Heart right ventricle (tissue), 16 donors: ENCODE data around the gene SACM1L. TPM values are rescaled to one million over a fixed set of nuclear protein-coding genes. Genes with fewer than 3 reads are reported as not detected.
"Not testable (repeated sequence)": the region's sequence is repeated elsewhere in the genome, so short reads cannot be mapped to it uniquely, and the experiment has no call there.

ENCODE experiments used
- ATAC-seq, 8 donors: fragments of 200-7000 bp; cut with Tn5 transposase; one replicate each; pipeline ENCODE4 v1.9.1; 2020; ENCODE audit warnings: mild to moderate bottlenecking in 8 of 8, moderate library complexity in 8 of 8, moderate number of reproducible peaks in 1 of 8
- DNase-seq, 2 donors: peaks; one replicate each; pipeline ENCODE4 v3.0.0-alpha.2; 2020
- H3K27ac ChIP-seq, 10 donors: fragments of 200-600 bp; sonication (generic) in 2 of 10; one replicate each; pipeline versions ENCODE4 v1.5.0 to v1.8.0; 2020 to 2022; ENCODE audit warnings: mild to moderate bottlenecking in 3 of 10
- H3K27me3 ChIP-seq, 7 donors: fragments of 200-600 bp; one replicate each; pipeline ENCODE4 v1.8.0; 2021 to 2022; ENCODE audit warnings: mild to moderate bottlenecking in 2 of 7
- H3K36me3 ChIP-seq, 9 donors: fragments of 200-600 bp; sonication (generic) in 1 of 9; one replicate each; pipeline versions ENCODE4 v1.5.0 to v1.8.0; 2020 to 2022; ENCODE audit warnings: mild to moderate bottlenecking in 2 of 9
- H3K4me1 ChIP-seq, 9 donors: fragments of 200-600 bp; sonication (generic) in 1 of 9; one replicate each; pipeline versions ENCODE4 v1.5.0 to v1.8.0; 2020 to 2022; ENCODE audit warnings: mild to moderate bottlenecking in 4 of 9
- H3K4me3 ChIP-seq, 10 donors: fragments of 200-600 bp; sonication (generic) in 2 of 10; one replicate each; pipeline versions ENCODE4 v1.5.0 to v1.8.0; 2020 to 2022; ENCODE audit warnings: mild to moderate bottlenecking in 7 of 10, moderate library complexity in 2 of 10
- H3K9me3 ChIP-seq, 11 donors: fragments of 200-600 bp in 10 of 11; sonication (generic) in 2 of 11; one replicate each; pipeline versions ENCODE4 v1.5.0 to v1.8.0; 2013 to 2022; ENCODE audit warnings: mild to moderate bottlenecking in 2 of 11, control low read depth in 1 of 11, moderate library complexity in 1 of 11
- WGBS, 2 donors: extraction: QIAGEN DNeasy Blood & Tissue Kit; methylation state at CpG; one replicate each; pipeline ENCODE4 v1.1.7; 2013; ENCODE audit warnings: inconsistent platforms in 1 of 2; 5-methylcytosine and 5-hydroxymethylcytosine counted together
- intact Hi-C, 10 donors: fragments of 100-400 bp; cut with DNase I; formaldehyde crosslinking; loops; one replicate each; pipeline versions ENCODE4 v1.11.1 to v1.14.2; 2022
- polyA plus RNA-seq, 2 donors: library from polyadenylated mRNA; stranded (reverse); fragments of 200-250 nt; gene quantifications; one replicate each; pipeline ENCODE4 v1.2.3, GENCODE V29; 2013
- total RNA-seq, 10 donors: library from RNA; stranded (reverse); fragmentation: NEBNext Ultra II Directional in 3 of 10; extraction: Animal tissue kit (Norgen Biotek cat#: 25700) in 3 of 10; gene quantifications; one replicate each; pipeline versions ENCODE4 v1.2.1 to v1.2.4, GENCODE V29; 2021 to 2023
- TF ChIP-seq, protein P1 (sequence below), 9 donors: fragments of 200-600 bp; sonication (generic) in 2 of 9; IDR thresholded peaks; one replicate each; pipeline versions ENCODE4 v1.5.0 to v1.8.0; 2021 to 2022; ENCODE audit warnings: antibody characterized with exemption in 9 of 9, mild to moderate bottlenecking in 5 of 9, moderate library complexity in 1 of 9
- donor health status: Arrhythmogenic right ventricular cardiomyopathy.
- donor health status: ischemic (EF 13 %, LVEDD 7.1; RV severe dilation, severe dysfunction).
- donor health status: healthy with polysubstance abuse.
- donor health status: DM: no; HTN: yes; CAD: no.
- donor health status: DM: no; HTN: no; CAD: no.
- donor health status: ischemic (EF 25% LVEDD 6.9; RV normal size, moderate dysfunction).
- donor health status: ischemic (EF 25% LVEDD 5.7; RV mildly dilated, moderate dysfunction).
- donor health status: healthy.
- donor health status: DM: yes; HTN: yes; CAD: no.
- donor health status: Ischemic cardiomyopathy.
- donor health status: ischemic (EF 35%, LVEDD 5.7; RV mildly dilated, moderate dysfunction).
- donor health status: nonischemic (EF 11% LVEDD 7.7; RV severe dilation, severe dysfunction).
- donor health status: DM: yes; HTN: yes; CAD: no.
- donor health status: PGD.
- donor health status: ischemic (EF 29% LVEDD 5.4; RV normal size, mild dysfunction).
- donor health status: nonischemic (EF 23%, LVEDD 6.1; RV moderate dilation, normal function).

Gene SACM1L
- total and polyA plus RNA-seq, 12 donors, result 15.4 to 28.7 (median 23.6) TPM

DNA sequence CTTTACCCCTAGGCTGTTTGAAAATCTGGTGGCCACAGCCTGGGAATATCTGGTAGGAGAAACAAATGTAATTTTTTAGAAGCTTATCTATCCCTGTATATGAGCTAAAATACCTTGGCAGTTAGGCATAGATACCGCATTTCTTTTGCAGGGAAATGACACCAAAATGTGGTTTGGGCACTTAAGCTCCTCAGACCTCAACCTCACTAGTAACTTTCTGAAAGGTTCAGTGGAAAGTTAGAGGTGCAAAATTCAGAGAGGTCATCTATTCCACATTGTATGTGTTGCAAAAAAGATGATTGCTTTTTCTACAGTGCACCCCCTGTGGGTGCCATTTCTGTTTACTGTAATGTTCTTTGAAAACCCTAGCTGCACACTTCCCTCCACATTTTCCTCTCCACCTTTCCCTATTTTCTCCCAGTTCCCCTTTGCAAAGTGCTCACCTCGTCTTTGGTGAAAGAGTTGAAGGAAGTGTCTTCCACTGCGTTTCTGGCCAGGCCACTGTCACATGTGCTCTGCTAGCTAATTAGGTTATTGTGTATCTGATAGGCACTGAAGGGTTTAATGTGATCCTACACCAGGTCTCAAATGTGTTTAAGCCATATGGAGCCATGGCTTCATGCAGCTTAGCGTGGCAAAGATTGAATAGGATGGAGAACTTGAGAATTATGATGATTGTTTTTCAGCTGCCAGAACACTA, 1.3 kb downstream of the SACM1L start:
- 14 to 24% methylated on average over 4 of the region's 4 CpGs for WGBS, 2 donors
- Histone ChIP-seq H3K27me3 (no peaks in the 10 kb centered on the region), H3K27ac (peak overlapping the region in 8 of 10 donors; percentile 90 to 96 (median 92)), H3K4me3 (peak overlapping the region in 9 of 10 donors; percentile 63 to 93 (median 84)), H3K9me3 (no peaks in the 10 kb centered on the region), H3K36me3 (peaks cover 0 to 17% (median 0%) of the 10 kb centered on the region in 9 donors), H3K4me1 (peaks cover 3 to 65% (median 56%) of the 10 kb centered on the region in 9 donors)
- intact Hi-C loops, result no loop called here
- TF ChIP-seq, protein P1, sequence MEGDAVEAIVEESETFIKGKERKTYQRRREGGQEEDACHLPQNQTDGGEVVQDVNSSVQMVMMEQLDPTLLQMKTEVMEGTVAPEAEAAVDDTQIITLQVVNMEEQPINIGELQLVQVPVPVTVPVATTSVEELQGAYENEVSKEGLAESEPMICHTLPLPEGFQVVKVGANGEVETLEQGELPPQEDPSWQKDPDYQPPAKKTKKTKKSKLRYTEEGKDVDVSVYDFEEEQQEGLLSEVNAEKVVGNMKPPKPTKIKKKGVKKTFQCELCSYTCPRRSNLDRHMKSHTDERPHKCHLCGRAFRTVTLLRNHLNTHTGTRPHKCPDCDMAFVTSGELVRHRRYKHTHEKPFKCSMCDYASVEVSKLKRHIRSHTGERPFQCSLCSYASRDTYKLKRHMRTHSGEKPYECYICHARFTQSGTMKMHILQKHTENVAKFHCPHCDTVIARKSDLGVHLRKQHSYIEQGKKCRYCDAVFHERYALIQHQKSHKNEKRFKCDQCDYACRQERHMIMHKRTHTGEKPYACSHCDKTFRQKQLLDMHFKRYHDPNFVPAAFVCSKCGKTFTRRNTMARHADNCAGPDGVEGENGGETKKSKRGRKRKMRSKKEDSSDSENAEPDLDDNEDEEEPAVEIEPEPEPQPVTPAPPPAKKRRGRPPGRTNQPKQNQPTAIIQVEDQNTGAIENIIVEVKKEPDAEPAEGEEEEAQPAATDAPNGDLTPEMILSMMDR (IDR thresholded peaks at IDR 0.05), result no peak
- DNase-seq (no peak), ATAC-seq (no peak)

- WGBS, 2 donors, result 82 to 88% methylated on average over 2 of the region's 2 CpGs
- intact Hi-C loops, result no loop called here
- H3K9me3 ChIP-seq, result no peaks in the 10 kb centered on the region
- peak overlapping the region in 1 of 10 donors; percentile 77 for H3K4me3 ChIP-seq
- peaks cover 3 to 67% (median 56%) of the 10 kb centered on the region in 9 donors for H3K4me1 ChIP-seq
- ATAC-seq, result no peak
- TF ChIP-seq, protein P1 (IDR thresholded peaks at IDR 0.05), result no peak
- DNase-seq, result no peak
- H3K27me3 ChIP-seq, result no peaks in the 10 kb centered on the region
- peaks cover 0 to 28% (median 0%) of the 10 kb centered on the region in 9 donors for H3K36me3 ChIP-seq
- peak overlapping the region in 1 of 10 donors; percentile 94 for H3K27ac ChIP-seq
These were observed 2.6 kb downstream of the SACM1L start for GRCh38 chr3:45691842-45692241.

DNA sequence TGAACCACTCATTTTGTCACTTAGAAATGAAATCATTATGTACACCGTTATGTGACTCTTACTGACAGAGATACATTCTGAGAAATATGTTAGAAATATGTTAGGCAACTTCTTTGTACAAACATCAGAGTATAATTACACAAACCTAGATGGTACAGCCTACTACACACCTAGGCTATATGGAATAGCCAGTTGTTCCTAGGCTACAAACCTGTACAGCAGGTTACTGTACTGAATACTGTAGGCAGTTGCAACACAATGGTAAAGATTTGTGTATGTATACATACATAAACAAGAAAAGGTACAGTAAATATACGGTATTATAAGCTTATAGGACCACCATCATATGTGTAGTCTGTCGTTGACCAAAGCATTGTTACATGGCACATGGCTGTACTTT, 3.7 kb downstream of the SACM1L start:
- 79 to 93% methylated on average over 3 of the region's 3 CpGs for WGBS, 2 donors
- TF ChIP-seq, protein P1 (IDR thresholded peaks at IDR 0.05), result no peak
- peaks cover 3 to 66% (median 52%) of the 10 kb centered on the region in 9 donors for H3K4me1 ChIP-seq

DNA sequence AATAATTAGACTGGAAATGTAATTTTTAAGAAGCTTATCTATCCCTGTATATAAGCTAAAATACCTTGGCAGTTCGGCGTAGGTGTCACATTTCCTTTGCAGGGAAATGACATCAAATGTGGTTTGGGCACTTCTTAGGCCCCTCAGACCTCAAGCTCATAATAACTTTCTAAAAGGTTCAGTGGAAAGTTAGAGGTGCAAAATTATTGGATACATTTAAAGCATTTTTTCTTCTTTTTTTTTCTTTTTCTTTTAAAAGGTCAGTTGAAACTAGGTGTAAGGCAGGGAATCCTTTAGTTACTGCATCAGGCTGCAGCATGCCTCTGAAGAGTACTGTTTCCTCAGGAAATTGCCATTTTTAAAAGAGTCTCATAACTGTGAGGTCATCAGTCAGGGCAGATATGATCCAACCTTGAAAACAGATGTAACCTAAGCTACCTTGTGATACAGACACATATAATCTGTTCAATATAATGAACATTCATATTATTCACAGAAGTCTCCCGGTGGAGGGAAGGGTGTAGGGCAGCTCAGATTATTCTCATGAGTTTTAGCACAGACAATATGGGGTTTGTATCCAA, 4.8 kb downstream of the SACM1L start:
- DNase-seq, result no peak
- Histone ChIP-seq H3K36me3 (peaks cover 0 to 36% (median 0%) of the 10 kb centered on the region in 9 donors), H3K9me3 (no peaks in the 10 kb centered on the region), H3K27ac (peak overlapping the region in 2 of 10 donors; percentile 45 to 66), H3K4me3 (no peak overlapping the region), H3K27me3 (no peaks in the 10 kb centered on the region), H3K4me1 (peaks cover 3 to 57% (median 45%) of the 10 kb centered on the region in 9 donors)
- no peak for ATAC-seq
- TF ChIP-seq, protein P1 (IDR thresholded peaks at IDR 0.05), result no peak
- intact Hi-C loops, result no loop called here
- 60 to 61% methylated on average over 3 of the region's 3 CpGs for WGBS, 2 donors

More for the DNA sequence above, 3.7 kb downstream of the SACM1L start:
- Histone ChIP-seq H3K4me3 (no peak overlapping the region), H3K27ac (peak overlapping the region in 3 of 10 donors; percentile 18 to 66 (median 45)), H3K36me3 (peaks cover 0 to 28% (median 0%) of the 10 kb centered on the region in 9 donors), H3K27me3 (no peaks in the 10 kb centered on the region), H3K9me3 (no peaks in the 10 kb centered on the region)
- DNase-seq, result no peak
- no peak for ATAC-seq
- intact Hi-C loops, result no loop called here

- H3K9me3 ChIP-seq, H3K27me3 ChIP-seq, ATAC-seq, DNase-seq, intact Hi-C loops, H3K4me3 ChIP-seq: not testable (repeated sequence)
- peaks cover 3 to 53% (median 46%) of the 10 kb centered on the region in 9 donors for H3K4me1 ChIP-seq
- H3K36me3 ChIP-seq, result peaks cover 0 to 36% (median 0%) of the 10 kb centered on the region in 9 donors
- 86 to 94% methylated on average over 4 of the region's 4 CpGs for WGBS, 2 donors
- peak overlapping the region in 1 of 10 donors; percentile 66 for H3K27ac ChIP-seq
These were observed 6.0 kb downstream of the SACM1L start for GRCh38 chr3:45695166-45695565.
